ENCODE measurements around the gene NMD3. TPM values are rescaled to one million over a fixed set of nuclear protein-coding genes. Genes with fewer than 3 reads are reported as not detected.

Gene NMD3
- polyA plus RNA-seq, 2 of the 4 experiments (the other 2 are of a cell fraction): 53.4 to 66.5 TPM

GRCh38 chr3:161270991-161271390 is 49.9 kb downstream of the NMD3 start (continued):
- TF ChIP-seq ZFP36 (IDR thresholded peaks at IDR 0.05; ENCODE audit: borderline replicate concordance, partially characterized antibody): no peak
- TF ChIP-seq ZC3H11A (IDR thresholded peaks at IDR 0.05): no peak
- TF ChIP-seq GATA3 (IDR thresholded peaks at IDR 0.05; ENCODE audit: borderline replicate concordance): no peak
- TF ChIP-seq USF2 (IDR thresholded peaks at IDR 0.05): no peak
- no peak for TF ChIP-seq KDM5A (IDR thresholded peaks at IDR 0.05)
- TF ChIP-seq TFCP2L1 (CRISPR knock-in tag; IDR thresholded peaks at IDR 0.05): no peak
- TF ChIP-seq ATOH8 (CRISPR knock-in tag; IDR thresholded peaks at IDR 0.05; ENCODE audit: low read depth): no peak
- TF ChIP-seq CHD2 (IDR thresholded peaks at IDR 0.05; ENCODE audit: low read length, partially characterized antibody): no peak
- no peak for TF ChIP-seq KDM1A (IDR thresholded peaks at IDR 0.05; ENCODE audit: low read depth)
- no peak for TF ChIP-seq POLR2A (IDR thresholded peaks at IDR 0.05; ENCODE audit: low read length)

- ChIA-PET POLR2A (no interaction called here), CTCF (interaction anchor here (0.6 to 2.5 kb wide), 2 partner anchors 137 to 162 kb away, joined by 3 to 9 read pairs; no protein-coding TSS in a partner anchor)
- no peak overlapping the region for H3K4me2 ChIP-seq
- 97% methylated on average over 2 of the region's 2 CpGs for WGBS (ENCODE audit: missing lambda C conversion rate)
- DNase-seq (ENCODE audit: low read depth in 1 of 2, low spot score in 1 of 2): no peak
- FAIRE-seq: no peak
- no peak overlapping the region for H3K4me3 ChIP-seq
- peaks cover 6% of the 10 kb centered on the region for H3K4me1 ChIP-seq
- no peak for TF ChIP-seq ZC3H11A (IDR thresholded peaks at IDR 0.05)
- TF ChIP-seq BCL3 (IDR thresholded peaks at IDR 0.05): no peak
- TF ChIP-seq EHF (CRISPR knock-in tag; IDR thresholded peaks at IDR 0.05): no peak
- TF ChIP-seq JUN (IDR thresholded peaks at IDR 0.05): no peak
- no peak for TF ChIP-seq CEBPB (IDR thresholded peaks at IDR 0.05)
- no peak for TF ChIP-seq TFCP2L1 (CRISPR knock-in tag; IDR thresholded peaks at IDR 0.05)
- TF ChIP-seq MAFK (IDR thresholded peaks at IDR 0.05; ENCODE audit: partially characterized antibody): no peak
- TF ChIP-seq ELK1 (IDR thresholded peaks at IDR 0.05; ENCODE audit: low read depth, low read length): no peak
- TF ChIP-seq POLR2A (IDR thresholded peaks at IDR 0.05; ENCODE audit: low read length): no peak
- TF ChIP-seq RARB (CRISPR knock-in tag; IDR thresholded peaks at IDR 0.05): no peak
- no peak for TF ChIP-seq KDM1A (IDR thresholded peaks at IDR 0.05; ENCODE audit: low read depth)
- TF ChIP-seq RFX5 (IDR thresholded peaks at IDR 0.05): no peak
- no peak overlapping the region for H3K27ac ChIP-seq
- H3K9me3 ChIP-seq: no peaks in the 10 kb centered on the region; the same call in 2 of the 3 replicates
- no peak for ATAC-seq
Measured at GRCh38 chr3:161271646-161272045, 50.5 kb downstream of the NMD3 start.

- CTCF ChIA-PET: interaction anchor here (0.9 to 2.5 kb wide), 2 partner anchors 95 to 136 kb away, joined by 3 to 9 read pairs; no protein-coding TSS in a partner anchor
- no peak overlapping the region for H3K27ac ChIP-seq
Measured at GRCh38 chr3:161272524-161272923, 51.4 kb downstream of the NMD3 start.

More at GRCh38 chr3:161272524-161272923, 51.4 kb downstream of the NMD3 start:
- H3K9me3 ChIP-seq: peaks cover 2% of the 10 kb centered on the region; the same call in 1 of the 3 replicates
- DNase-seq (ENCODE audit: low read depth in 1 of 2, low spot score in 1 of 2) (no peak), ATAC-seq (no peak), FAIRE-seq (no peak)
- TF ChIP-seq MYC (IDR thresholded peaks at IDR 0.05; ENCODE audit: borderline replicate concordance, low read length): no peak
- no peak for TF ChIP-seq FOSB (CRISPR knock-in tag; IDR thresholded peaks at IDR 0.05)
- no peak for TF ChIP-seq ESRRA (IDR thresholded peaks at IDR 0.05; ENCODE audit: borderline replicate concordance, low read length)
- no peak for TF ChIP-seq SMC3 (IDR thresholded peaks at IDR 0.05)
- TF ChIP-seq EP300 (IDR thresholded peaks at IDR 0.05): no peak
- no peak for TF ChIP-seq FOXS1 (CRISPR knock-in tag; IDR thresholded peaks at IDR 0.05)
- TF ChIP-seq BHLHE40 (IDR thresholded peaks at IDR 0.05; ENCODE audit: low read depth, low read length): no peak
- no peak for TF ChIP-seq JUN (IDR thresholded peaks at IDR 0.05)
- no peak for TF ChIP-seq BCL3 (IDR thresholded peaks at IDR 0.05)
- TF ChIP-seq USF2 (IDR thresholded peaks at IDR 0.05): no peak
- no peak for TF ChIP-seq PHF8 (IDR thresholded peaks at IDR 0.05; ENCODE audit: borderline replicate concordance, low read depth)
- no peak for TF ChIP-seq MAZ (IDR thresholded peaks at IDR 0.05; ENCODE audit: borderline replicate concordance, low read depth, low read length)
- no peak for TF ChIP-seq E2F6 (IDR thresholded peaks at IDR 0.05; ENCODE audit: borderline replicate concordance, low read depth)
- H3K4me3 ChIP-seq: no peak overlapping the region
- no peaks in the 10 kb centered on the region; the same call in 2 of the 3 replicates for H3K4me1 ChIP-seq
- POLR2A ChIA-PET: no interaction called here
- H3K4me2 ChIP-seq: no peak overlapping the region
- 61% methylated on average over 2 of the region's 2 CpGs for WGBS (ENCODE audit: missing lambda C conversion rate)
